Endometrium (tissue), 2 donors: ENCODE measurements around the gene CSTA.
"Not testable (repeated sequence)": the region's sequence is repeated elsewhere in the genome, so short reads cannot be mapped to it uniquely, and the experiment has no call there.

ENCODE experiments used
- FAIRE-seq: peaks from 2 replicates; lab custom pipeline; 2012; peaks lifted over from hg19 to GRCh38; lab: Jason Lieb, UNC
- donor health status: control.
- donor health status: control.

The CSTA gene

GRCh38 chr3:122322095-122323075 lies 2.7 kb upstream of the CSTA start:
- FAIRE-seq, result no peak

- FAIRE-seq, result no peak
These were observed 721 bp downstream of the CSTA start for GRCh38 chr3:122325769-122326168.

GRCh38 chr3:122331886-122332285 lies 6.8 kb downstream of the CSTA start:
- no peak for FAIRE-seq

- no peak for FAIRE-seq
These were observed 7.5 kb downstream of the CSTA start for GRCh38 chr3:122332551-122332950.

- no peak for FAIRE-seq
These were observed 17.8 kb downstream of the CSTA start for GRCh38 chr3:122342803-122343202.

- no peak for FAIRE-seq
These were observed 18.6 kb downstream of the CSTA start for GRCh38 chr3:122343654-122344053.

GRCh38 chr3:122349171-122349570 lies 24.1 kb downstream of the CSTA start:
- FAIRE-seq, result no peak

- no peak for FAIRE-seq
These were observed 25.9 kb downstream of the CSTA start for GRCh38 chr3:122350814-122351418.

GRCh38 chr3:122351612-122352011 lies 26.6 kb downstream of the CSTA start:
- FAIRE-seq, result no peak

- no peak for FAIRE-seq
These were observed 28.2 kb downstream of the CSTA start for GRCh38 chr3:122353215-122353614.

GRCh38 chr3:122353893-122354401 lies 28.9 kb downstream of the CSTA start:
- no peak for FAIRE-seq

- no peak for FAIRE-seq
These were observed 30.6 kb downstream of the CSTA start for GRCh38 chr3:122355612-122356011.

- no peak for FAIRE-seq
These were observed 31.4 kb downstream of the CSTA start for GRCh38 chr3:122356402-122356801.

- no peak for FAIRE-seq
These were observed 33.0 kb downstream of the CSTA start for GRCh38 chr3:122357828-122358702.

- no peak for FAIRE-seq
These were observed 33.6 kb downstream of the CSTA start for GRCh38 chr3:122358703-122359032.

GRCh38 chr3:122362026-122362425 lies 37.0 kb downstream of the CSTA start:
- no peak for FAIRE-seq

GRCh38 chr3:122364490-122364889 lies 39.4 kb downstream of the CSTA start:
- FAIRE-seq, result no peak

GRCh38 chr3:122365073-122365472 lies 40.0 kb downstream of the CSTA start:
- no peak for FAIRE-seq

GRCh38 chr3:122365582-122366378 lies 40.7 kb downstream of the CSTA start:
- not testable (repeated sequence) for FAIRE-seq

GRCh38 chr3:122366379-122366749 lies 41.3 kb downstream of the CSTA start:
- FAIRE-seq, result no peak

GRCh38 chr3:122374034-122374433 lies 49.0 kb downstream of the CSTA start:
- FAIRE-seq, result no peak

GRCh38 chr3:122377975-122378374 lies 52.9 kb downstream of the CSTA start:
- no peak for FAIRE-seq
